ENCODE results near the gene TOMM40L.

DNA sequence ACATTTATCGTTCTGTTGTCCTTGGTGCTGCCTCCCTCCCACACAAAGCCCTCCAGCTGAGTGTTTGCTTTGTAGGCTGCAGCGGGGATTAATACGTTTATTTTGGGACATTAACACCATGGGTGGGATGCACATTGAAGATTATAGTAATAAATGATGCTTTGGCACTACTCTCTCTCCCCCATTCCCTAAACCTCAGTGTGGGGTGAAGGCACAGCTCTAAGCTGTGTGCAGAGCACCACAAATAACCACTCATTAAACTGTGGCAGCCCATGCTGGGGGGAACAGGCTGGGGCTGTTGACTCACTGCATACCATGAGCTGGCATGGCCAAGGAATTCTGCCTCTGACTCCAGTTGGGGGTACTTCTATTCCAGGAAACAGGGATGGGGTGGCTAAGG, 40.3 kb downstream of the TOMM40L start:
- TF ChIP-seq POLR2A (IDR thresholded peaks at IDR 0.05): no peak
- TF ChIP-seq, protein P1, sequence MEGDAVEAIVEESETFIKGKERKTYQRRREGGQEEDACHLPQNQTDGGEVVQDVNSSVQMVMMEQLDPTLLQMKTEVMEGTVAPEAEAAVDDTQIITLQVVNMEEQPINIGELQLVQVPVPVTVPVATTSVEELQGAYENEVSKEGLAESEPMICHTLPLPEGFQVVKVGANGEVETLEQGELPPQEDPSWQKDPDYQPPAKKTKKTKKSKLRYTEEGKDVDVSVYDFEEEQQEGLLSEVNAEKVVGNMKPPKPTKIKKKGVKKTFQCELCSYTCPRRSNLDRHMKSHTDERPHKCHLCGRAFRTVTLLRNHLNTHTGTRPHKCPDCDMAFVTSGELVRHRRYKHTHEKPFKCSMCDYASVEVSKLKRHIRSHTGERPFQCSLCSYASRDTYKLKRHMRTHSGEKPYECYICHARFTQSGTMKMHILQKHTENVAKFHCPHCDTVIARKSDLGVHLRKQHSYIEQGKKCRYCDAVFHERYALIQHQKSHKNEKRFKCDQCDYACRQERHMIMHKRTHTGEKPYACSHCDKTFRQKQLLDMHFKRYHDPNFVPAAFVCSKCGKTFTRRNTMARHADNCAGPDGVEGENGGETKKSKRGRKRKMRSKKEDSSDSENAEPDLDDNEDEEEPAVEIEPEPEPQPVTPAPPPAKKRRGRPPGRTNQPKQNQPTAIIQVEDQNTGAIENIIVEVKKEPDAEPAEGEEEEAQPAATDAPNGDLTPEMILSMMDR (IDR thresholded peaks at IDR 0.05): no peak
- TF ChIP-seq POLR2AphosphoS5 (IDR thresholded peaks at IDR 0.05): no peak

Measured in gastroesophageal sphincter (tissue), 3 donors.